GM18951 (cell line): ENCODE data around the gene JAZF1.

Experiments
- POLR2A ChIP-seq: IDR thresholded peaks from 4 replicates; pipeline ENCODE4 v1.6.1; 2011; ENCODE audit warnings: mild to moderate bottlenecking; ENCODE audit not compliant: insufficient read length, insufficient read depth; ENCODE audit errors: extremely low read depth
- in situ Hi-C: fragments of 300-500 bp; cut with MboI; formaldehyde crosslinking; loops from one replicate; pipeline ENCODE4 v1.12.0; 2022; ENCODE audit warnings: low sequenced_read_pairs, mixed read lengths, inconsistent platforms; ENCODE audit not compliant: unreplicated experiment

JAZF1 gene

GRCh38 chr7:27963056-27963455 is 217.5 kb downstream of the JAZF1 start:
- in situ Hi-C loops, result no loop called here
- TF ChIP-seq POLR2A, result no peak

- in situ Hi-C loops, result no loop called here
- no peak for TF ChIP-seq POLR2A
Observed at GRCh38 chr7:27962273-27962672, 218.3 kb downstream of the JAZF1 start.

- in situ Hi-C loops, result no loop called here
- no peak for TF ChIP-seq POLR2A
Observed at GRCh38 chr7:27961255-27961654, 219.3 kb downstream of the JAZF1 start.

GRCh38 chr7:27960415-27960814 is 220.2 kb downstream of the JAZF1 start:
- in situ Hi-C loops, result no loop called here
- TF ChIP-seq POLR2A, result no peak

- no peak for TF ChIP-seq POLR2A
- in situ Hi-C loops, result no loop called here
Observed at GRCh38 chr7:27958933-27959548, 221.6 kb downstream of the JAZF1 start.

- TF ChIP-seq POLR2A, result no peak
- in situ Hi-C loops, result no loop called here
Observed at GRCh38 chr7:27955596-27955995, 225.0 kb downstream of the JAZF1 start.

- in situ Hi-C loops, result no loop called here
- TF ChIP-seq POLR2A, result no peak
Observed at GRCh38 chr7:27955011-27955410, 225.6 kb downstream of the JAZF1 start.

- in situ Hi-C loops, result no loop called here
- TF ChIP-seq POLR2A, result no peak
Observed at GRCh38 chr7:27953777-27954176, 226.8 kb downstream of the JAZF1 start.

GRCh38 chr7:27953361-27953760 is 227.2 kb downstream of the JAZF1 start:
- in situ Hi-C loops, result no loop called here
- TF ChIP-seq POLR2A, result no peak

- in situ Hi-C loops, result no loop called here
- no peak for TF ChIP-seq POLR2A
Observed at GRCh38 chr7:27952456-27953285, 227.9 kb downstream of the JAZF1 start.

- no peak for TF ChIP-seq POLR2A
- in situ Hi-C loops, result no loop called here
Observed at GRCh38 chr7:27950123-27950522, 230.5 kb downstream of the JAZF1 start.

GRCh38 chr7:27948861-27949260 is 231.7 kb downstream of the JAZF1 start:
- in situ Hi-C loops, result no loop called here
- no peak for TF ChIP-seq POLR2A

- TF ChIP-seq POLR2A, result no peak
- in situ Hi-C loops, result no loop called here
Observed at GRCh38 chr7:27947586-27948278, 232.9 kb downstream of the JAZF1 start.
